Kidney glomerular epithelial cell (primary cell): ENCODE results near the gene UBL7.
"Not testable (repeated sequence)": the region's sequence is repeated elsewhere in the genome, so short reads cannot be mapped to it uniquely, and the experiment has no call there.

Experiments
- DNase-seq: peaks from one replicate; lab custom pipeline; 2025; lab: John Stamatoyannopoulos, UW

The UBL7 gene, protein sequence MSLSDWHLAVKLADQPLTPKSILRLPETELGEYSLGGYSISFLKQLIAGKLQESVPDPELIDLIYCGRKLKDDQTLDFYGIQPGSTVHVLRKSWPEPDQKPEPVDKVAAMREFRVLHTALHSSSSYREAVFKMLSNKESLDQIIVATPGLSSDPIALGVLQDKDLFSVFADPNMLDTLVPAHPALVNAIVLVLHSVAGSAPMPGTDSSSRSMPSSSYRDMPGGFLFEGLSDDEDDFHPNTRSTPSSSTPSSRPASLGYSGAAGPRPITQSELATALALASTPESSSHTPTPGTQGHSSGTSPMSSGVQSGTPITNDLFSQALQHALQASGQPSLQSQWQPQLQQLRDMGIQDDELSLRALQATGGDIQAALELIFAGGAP

GRCh38 chr15:74460871-74461846 is at the start of gene UBL7:
Gene UBL7 (minus strand): TSS chr15:74461160. CDS start chr15:74458867, 2,293 bp downstream.
- DNase-seq = peak; percentile 97

DNA sequence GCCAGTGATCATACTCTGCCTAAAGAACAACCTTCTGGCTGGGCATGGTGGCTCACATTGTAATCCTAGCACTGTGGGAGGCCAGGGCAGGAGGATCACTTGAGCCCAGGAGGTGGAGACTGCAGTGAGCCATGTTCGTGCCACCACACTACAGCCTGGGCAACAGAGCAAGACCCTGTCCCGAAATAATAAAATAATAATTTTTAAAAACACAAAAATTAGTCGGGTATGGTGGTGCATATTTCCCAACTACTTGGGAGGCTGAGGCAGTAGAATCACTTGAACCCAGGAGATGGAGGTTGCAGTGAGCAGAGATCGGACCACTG is 45.5 kb upstream of the UBL7 start:
- DNase-seq = no peak

- no peak for DNase-seq
Measured at GRCh38 chr15:74505837-74506514, 45.0 kb upstream of the UBL7 start.

GRCh38 chr15:74504836-74505235 is 43.9 kb upstream of the UBL7 start:
- DNase-seq = no peak

DNA sequence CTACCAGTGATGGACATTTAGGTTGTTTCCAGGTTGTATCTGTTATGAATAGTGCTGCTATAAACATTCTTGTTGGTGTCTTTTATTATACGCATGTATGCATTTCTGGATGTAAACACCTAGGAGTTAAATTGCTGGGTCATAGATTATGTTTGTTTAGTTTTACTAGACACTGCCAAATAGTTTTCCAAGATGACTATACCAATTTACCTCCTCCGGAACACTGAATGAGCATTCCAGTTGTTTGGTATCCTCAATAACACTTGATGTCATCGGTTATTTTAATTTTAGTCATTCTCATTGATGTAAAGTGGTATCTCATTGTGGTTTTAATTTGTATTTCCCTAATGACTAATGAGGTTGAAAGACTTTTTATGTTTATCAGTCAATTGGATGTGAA is 43.5 kb upstream of the UBL7 start:
- no peak for DNase-seq

DNA sequence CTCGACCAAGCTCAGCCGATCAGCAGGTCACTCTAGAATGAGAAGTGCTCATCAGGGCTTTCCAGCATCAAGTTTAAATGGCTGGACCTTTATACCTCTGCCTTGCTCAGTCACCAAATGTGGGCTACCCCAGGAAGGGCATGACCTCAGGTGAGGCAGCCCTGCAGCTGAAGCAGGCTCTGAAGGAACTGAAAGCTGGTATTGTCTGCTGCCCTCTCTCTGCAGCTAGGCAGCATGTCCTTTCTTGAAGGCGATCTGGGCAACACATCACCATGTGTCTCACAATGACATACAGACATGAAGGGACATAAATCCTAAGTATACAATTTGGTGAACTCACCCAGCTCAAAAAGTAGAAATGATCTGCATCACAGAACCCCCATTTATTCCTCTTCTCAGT is 41.3 kb upstream of the UBL7 start:
- no peak for DNase-seq

- DNase-seq = no peak
Measured at GRCh38 chr15:74500401-74500800, 39.4 kb upstream of the UBL7 start.

DNA sequence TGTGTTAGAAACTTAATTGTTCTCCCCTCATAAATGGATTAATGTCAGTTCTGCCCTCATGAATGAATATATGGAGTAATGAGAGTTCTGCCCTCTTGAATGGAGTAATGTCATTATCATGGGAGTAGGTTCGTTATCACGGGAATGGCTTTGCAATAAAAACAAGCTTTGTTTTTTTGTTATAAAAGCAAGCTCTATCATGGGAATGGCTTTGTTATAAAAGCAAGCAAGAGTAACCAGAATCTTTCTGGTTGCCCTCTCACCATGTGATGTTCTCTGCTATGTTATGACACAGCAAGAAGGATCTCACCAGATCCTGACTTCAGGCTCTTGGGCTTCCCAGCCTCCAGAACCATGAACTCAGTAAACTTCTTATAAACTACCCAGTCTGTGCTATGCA is 38.4 kb upstream of the UBL7 start:
- no peak for DNase-seq

DNA sequence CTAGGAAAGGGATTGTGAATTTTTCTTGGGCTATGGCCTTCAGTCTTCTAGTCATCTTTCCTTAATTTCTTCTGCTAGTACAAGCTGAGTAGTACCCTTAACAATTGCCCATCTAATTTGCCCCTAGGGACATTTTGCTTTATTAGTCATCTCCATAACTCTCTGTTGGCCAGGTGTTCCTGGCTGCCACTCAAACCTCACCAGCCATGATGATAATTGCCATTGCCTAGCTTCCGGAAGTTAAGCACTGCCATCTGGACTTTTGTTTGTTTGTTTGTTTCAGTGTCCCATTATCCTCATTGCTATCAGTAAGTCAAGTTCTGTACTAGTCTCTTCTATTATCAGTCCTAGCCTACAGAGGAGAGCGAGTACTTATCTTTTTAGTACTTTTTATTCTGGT is 36.6 kb upstream of the UBL7 start:
- DNase-seq = no peak

GRCh38 chr15:74496648-74497047 is 35.7 kb upstream of the UBL7 start:
- DNase-seq = no peak

- DNase-seq = no peak
Measured at GRCh38 chr15:74490339-74490689, 29.4 kb upstream of the UBL7 start.

DNA sequence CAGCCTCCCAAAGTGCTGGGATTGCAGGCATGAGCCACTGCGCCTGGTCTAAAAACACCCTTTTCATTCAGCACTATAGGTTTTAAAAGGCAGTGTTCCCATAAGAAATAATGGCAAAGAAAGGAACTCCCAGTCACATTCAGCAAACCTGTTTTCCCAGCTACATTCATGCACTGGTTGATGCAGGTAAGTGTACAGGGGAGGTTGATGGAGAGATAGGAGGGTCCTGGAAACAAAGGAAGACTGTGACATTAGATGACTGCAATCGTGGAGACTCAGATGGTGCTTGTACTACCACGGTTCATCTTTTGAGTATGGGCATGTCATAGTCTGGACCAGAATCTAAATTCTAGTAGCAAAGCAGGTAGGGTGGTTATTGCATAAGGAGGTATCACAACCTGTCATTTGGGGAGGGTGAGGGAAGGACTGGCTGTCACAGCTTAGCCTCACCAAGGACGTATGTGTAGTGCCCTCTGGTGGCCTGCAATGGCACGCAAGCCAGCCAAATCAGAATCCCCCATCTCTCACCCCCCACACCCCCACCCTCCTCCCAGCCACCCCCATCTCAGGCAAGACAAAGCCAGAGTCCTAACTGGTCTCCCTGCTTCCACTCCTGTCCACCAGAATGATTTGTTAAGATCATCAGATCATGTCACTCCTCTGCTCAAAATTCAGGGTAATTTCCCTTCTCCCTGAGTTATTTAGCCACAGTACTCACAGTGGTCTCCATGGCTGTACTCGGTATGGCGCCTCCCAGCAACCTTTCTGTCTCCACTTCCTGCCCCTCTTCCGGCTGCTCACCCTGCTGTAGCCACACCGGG is 28.8 kb upstream of the UBL7 start:
- no peak for DNase-seq

DNA sequence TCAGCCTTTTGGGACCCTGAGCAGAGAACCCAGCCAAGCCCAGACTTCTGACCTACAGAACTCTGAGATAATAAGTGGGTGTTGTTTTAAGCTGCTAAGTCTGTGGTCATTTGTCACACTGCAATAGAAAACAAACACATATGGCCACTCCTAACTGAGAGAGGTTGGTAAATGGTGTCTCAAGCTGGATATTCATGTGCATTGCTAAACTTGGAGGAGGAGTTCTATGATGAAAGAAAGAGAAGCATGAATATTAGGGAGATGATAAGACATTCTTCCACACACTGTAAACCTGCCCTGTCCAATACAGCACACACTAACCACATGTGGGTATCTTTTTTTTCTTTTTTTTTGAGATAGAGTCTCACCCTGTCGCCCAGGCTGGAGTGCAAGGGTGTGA is 27.8 kb upstream of the UBL7 start:
- DNase-seq = no peak

- no peak for DNase-seq
Measured at GRCh38 chr15:74482661-74483060, 21.7 kb upstream of the UBL7 start.

DNA sequence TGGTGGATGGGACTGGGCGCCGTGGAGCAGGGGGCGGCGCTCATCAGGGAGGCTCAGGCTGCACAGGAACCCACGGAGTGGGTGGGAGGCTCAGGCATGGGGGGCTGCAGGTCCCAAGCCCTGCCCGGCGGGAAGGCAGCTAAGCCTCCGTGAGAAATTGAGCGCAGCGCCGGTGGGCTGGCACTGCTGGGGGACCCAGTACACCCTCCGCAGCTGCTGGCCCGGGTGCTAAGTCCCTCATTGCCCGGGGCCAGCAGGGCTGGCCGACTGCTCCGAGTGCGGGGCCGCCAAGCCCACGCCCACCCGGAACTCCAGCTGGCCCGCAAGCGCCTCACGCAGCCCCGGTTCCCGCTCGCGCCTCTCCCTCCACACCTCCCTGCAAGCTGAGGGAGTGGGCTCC is 19.4 kb upstream of the UBL7 start:
- not testable (repeated sequence) for DNase-seq

DNA sequence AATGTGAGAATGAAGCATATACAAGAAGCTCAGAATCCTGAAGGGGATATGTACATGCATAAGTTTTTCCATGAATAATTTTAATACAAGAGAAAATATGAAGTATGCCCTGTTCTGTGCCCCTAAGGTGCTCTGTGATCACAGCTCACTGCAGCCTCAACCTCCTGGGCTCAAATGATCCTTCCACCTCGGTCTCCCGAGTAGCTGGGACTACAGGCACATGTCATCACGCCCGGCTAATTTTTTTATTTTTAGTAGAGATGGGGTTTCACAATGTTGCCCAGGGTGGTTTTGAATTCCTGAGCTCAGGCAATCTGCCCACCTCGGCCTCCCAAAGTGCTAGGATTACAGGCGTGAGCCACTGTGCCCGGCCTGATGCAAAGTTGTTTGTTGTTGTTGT is 10.7 kb upstream of the UBL7 start:
- not testable (repeated sequence) for DNase-seq

GRCh38 chr15:74470631-74471395 is 9.9 kb upstream of the UBL7 start:
- DNase-seq = no peak

DNA sequence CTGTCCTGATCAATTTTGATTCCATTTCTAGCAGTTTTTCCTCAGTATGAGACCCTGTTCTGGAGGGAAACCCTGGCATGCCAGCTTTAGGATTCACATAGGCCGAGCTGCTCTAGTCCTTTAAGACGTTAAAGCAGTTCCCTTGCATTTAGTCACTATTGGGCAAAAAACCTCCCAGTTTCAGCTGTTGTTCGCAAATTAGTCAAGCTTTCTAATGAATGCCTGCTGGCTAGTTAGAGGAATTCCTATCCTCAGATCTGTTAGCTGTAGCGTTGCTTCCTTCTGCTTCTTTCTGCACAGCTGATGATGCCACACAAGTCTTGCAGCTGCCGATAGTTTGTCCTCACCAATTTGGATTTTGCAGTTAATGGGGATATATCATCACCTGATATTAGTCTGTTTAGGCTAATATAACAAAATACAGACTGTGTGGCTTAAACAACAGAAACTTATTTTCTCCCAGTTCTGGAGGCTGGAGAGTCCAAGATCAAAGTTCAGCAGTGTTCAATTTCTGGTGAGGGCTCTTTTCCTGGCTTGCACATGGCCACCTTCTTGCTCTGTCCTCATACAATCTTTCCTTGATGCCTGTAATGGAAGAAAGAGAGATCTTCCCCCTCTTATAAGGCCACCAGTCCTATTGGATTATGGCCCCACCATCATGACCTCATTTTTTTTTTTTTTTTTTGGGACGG is 7.5 kb upstream of the UBL7 start:
- no peak for DNase-seq

GRCh38 chr15:74466570-74466969 is 5.6 kb upstream of the UBL7 start:
- no peak for DNase-seq

- no peak for DNase-seq
Measured at GRCh38 chr15:74464897-74465296, 3.9 kb upstream of the UBL7 start.
